Kidney glomerular epithelial cell (primary cell): ENCODE data around the gene CDYL2.

Experiments
- DNase-seq: peaks from one replicate; lab custom pipeline; 2025; lab: John Stamatoyannopoulos, UW

CDYL2 gene

GRCh38 chr16:80705596-80705995 is 98.8 kb downstream of the CDYL2 start:
- no peak for DNase-seq

- DNase-seq, result no peak
Measured at GRCh38 chr16:80704751-80705505, 99.5 kb downstream of the CDYL2 start.

GRCh38 chr16:80703131-80704071 is 101.0 kb downstream of the CDYL2 start:
- DNase-seq, result no peak

GRCh38 chr16:80702696-80703095 is 101.7 kb downstream of the CDYL2 start:
- DNase-seq, result no peak

GRCh38 chr16:80700558-80700957 is 103.8 kb downstream of the CDYL2 start:
- DNase-seq, result no peak

GRCh38 chr16:80695020-80695419 is 109.4 kb downstream of the CDYL2 start:
- DNase-seq, result no peak

GRCh38 chr16:80693553-80693952 is 110.8 kb downstream of the CDYL2 start:
- no peak for DNase-seq

- DNase-seq, result no peak
Measured at GRCh38 chr16:80692270-80692669, 112.1 kb downstream of the CDYL2 start.

- DNase-seq, result no peak
Measured at GRCh38 chr16:80691111-80691741, 113.2 kb downstream of the CDYL2 start.

GRCh38 chr16:80689487-80689886 is 114.9 kb downstream of the CDYL2 start:
- DNase-seq, result no peak

- no peak for DNase-seq
Measured at GRCh38 chr16:80687606-80688005, 116.8 kb downstream of the CDYL2 start.

- DNase-seq, result no peak
Measured at GRCh38 chr16:80684906-80685305, 119.5 kb downstream of the CDYL2 start.

- DNase-seq, result no peak
Measured at GRCh38 chr16:80684136-80684765, 120.1 kb downstream of the CDYL2 start.

- no peak for DNase-seq
Measured at GRCh38 chr16:80683646-80684045, 120.8 kb downstream of the CDYL2 start.

- DNase-seq, result no peak
Measured at GRCh38 chr16:80682421-80683070, 121.9 kb downstream of the CDYL2 start.

GRCh38 chr16:80681436-80681835 is 123.0 kb downstream of the CDYL2 start:
- DNase-seq, result no peak

GRCh38 chr16:80680839-80681238 is 123.6 kb downstream of the CDYL2 start:
- no peak for DNase-seq

GRCh38 chr16:80680046-80680445 is 124.4 kb downstream of the CDYL2 start:
- DNase-seq, result no peak

GRCh38 chr16:80674884-80675283 is 129.5 kb downstream of the CDYL2 start:
- no peak for DNase-seq

GRCh38 chr16:80672379-80672778 is 132.0 kb downstream of the CDYL2 start:
- no peak for DNase-seq

GRCh38 chr16:80671281-80671849 is 133.0 kb downstream of the CDYL2 start:
- no peak for DNase-seq
